Measurements from ENCODE around the gene GPR37.

DNA sequence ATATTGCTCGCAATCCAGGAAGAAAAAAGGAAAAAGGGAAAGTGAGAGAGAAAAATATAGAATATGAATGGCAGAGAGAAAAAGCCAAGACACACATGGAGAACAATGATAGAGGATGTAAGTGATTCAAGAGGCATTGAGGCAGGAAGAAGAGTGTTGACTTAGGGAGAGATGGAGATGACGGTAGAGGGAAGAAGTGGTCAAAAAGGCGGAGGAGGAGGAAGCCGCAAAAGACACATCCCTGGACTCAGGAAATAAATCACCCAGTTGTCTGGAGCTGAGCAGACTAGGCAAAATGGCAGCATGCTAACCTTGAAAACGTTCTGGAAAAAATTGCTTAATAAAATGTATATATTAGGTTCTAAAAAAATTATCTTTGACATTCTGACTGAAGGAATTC, 17.7 kb upstream of the GPR37 start:
- TF ChIP-seq, protein P1, sequence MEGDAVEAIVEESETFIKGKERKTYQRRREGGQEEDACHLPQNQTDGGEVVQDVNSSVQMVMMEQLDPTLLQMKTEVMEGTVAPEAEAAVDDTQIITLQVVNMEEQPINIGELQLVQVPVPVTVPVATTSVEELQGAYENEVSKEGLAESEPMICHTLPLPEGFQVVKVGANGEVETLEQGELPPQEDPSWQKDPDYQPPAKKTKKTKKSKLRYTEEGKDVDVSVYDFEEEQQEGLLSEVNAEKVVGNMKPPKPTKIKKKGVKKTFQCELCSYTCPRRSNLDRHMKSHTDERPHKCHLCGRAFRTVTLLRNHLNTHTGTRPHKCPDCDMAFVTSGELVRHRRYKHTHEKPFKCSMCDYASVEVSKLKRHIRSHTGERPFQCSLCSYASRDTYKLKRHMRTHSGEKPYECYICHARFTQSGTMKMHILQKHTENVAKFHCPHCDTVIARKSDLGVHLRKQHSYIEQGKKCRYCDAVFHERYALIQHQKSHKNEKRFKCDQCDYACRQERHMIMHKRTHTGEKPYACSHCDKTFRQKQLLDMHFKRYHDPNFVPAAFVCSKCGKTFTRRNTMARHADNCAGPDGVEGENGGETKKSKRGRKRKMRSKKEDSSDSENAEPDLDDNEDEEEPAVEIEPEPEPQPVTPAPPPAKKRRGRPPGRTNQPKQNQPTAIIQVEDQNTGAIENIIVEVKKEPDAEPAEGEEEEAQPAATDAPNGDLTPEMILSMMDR (IDR thresholded peaks at IDR 0.05): no peak
- TF ChIP-seq EZH2 (IDR thresholded peaks at IDR 0.05): no peak
- no peak for TF ChIP-seq EZH2phosphoT487 (IDR thresholded peaks at IDR 0.05)

Measured in neural progenitor cell (in vitro differentiated cells).